Panc1 (cell line): ENCODE data around the gene ROS1. TPM values are rescaled to one million over a fixed set of nuclear protein-coding genes. Genes with fewer than 3 reads are reported as not detected.

Experiments used
- ATAC-seq: fragments of 200-7000 bp; cut with Tn5 transposase; 2 replicates; pipeline ENCODE4 v1.9.1; 2020; ENCODE audit warnings: mild to moderate bottlenecking, moderate library complexity
- BruUV-seq: library from RNA; stranded (reverse); fragments of 400-500 nt; replicated peaks from 2 replicates; lab custom pipeline; 2021; lab: Mats Ljungman, UMichigan
- CTCF ChIA-PET: fragments of 300-600 bp; sonication (Branson Sonifier 250); formaldehyde crosslinking; loops from one replicate; lab custom pipeline; 2022; ENCODE audit warnings: antibody characterized with exemption; lab: Charles Lee
- POLR2A ChIA-PET: fragments of 300-600 bp; sonication (Branson Sonifier 250); formaldehyde crosslinking; loops from one replicate; lab custom pipeline; 2022; ENCODE audit warnings: antibody characterized with exemption; lab: Charles Lee
- DNase-seq: peaks from one replicate; pipeline ENCODE4 v3.0.0-alpha.2; 2010; ENCODE audit warnings: low read depth, low spot score
- H3K27ac ChIP-seq: 2 replicates; pipeline ENCODE4 v1.5.1; 2011; ENCODE audit warnings: mild to moderate bottlenecking, low read length, inconsistent platforms
- H3K27me3 ChIP-seq: fragments of 200-500 bp; sonication (Bioruptor generic); 2 replicates; pipeline ENCODE4 v1.6.0; 2014; ENCODE audit warnings: low read length, inconsistent platforms; ENCODE audit not compliant: control insufficient read depth, insufficient read depth
- H3K36me3 ChIP-seq: fragments of 200-500 bp; sonication (Bioruptor generic); 2 replicates; pipeline ENCODE4 v1.5.1; 2014; ENCODE audit warnings: inconsistent platforms, mild to moderate bottlenecking, low read length, moderate library complexity; ENCODE audit not compliant: control insufficient read depth, insufficient read depth
- H3K4me1 ChIP-seq: 2 replicates; pipeline ENCODE4 v1.5.1; 2011; ENCODE audit warnings: inconsistent platforms, mild to moderate bottlenecking, low read length, moderate library complexity; ENCODE audit not compliant: control insufficient read depth, insufficient read depth
- H3K4me3 ChIP-seq, 2 experiments: 2 replicates each; pipeline ENCODE4 v1.5.1; 2011 to 2012; ENCODE audit warnings: low read depth in 2 of 2, low read length in 2 of 2, mild to moderate bottlenecking in 2 of 2, inconsistent platforms in 1 of 2, moderate library complexity in 1 of 2
- H3K9me3 ChIP-seq: fragments of 200-500 bp; sonication (Bioruptor generic); 2 replicates; pipeline ENCODE4 v1.5.1; 2014; ENCODE audit warnings: low read depth, mild to moderate bottlenecking, inconsistent platforms, low read length, moderate library complexity; ENCODE audit not compliant: control insufficient read depth, insufficient read depth
- CTCF ChIP-seq: fragments of 450-650 bp; IDR thresholded peaks from 2 replicates; pipeline ENCODE4 v1.5.1; 2017; ENCODE audit warnings: mild to moderate bottlenecking
- POLR2AphosphoS5 ChIP-seq: IDR thresholded peaks from 2 replicates; pipeline ENCODE4 v1.6.1; 2012; ENCODE audit warnings: mild to moderate bottlenecking, low read depth, low read length, moderate library complexity
- REST ChIP-seq, 2 experiments: IDR thresholded peaks; 2 replicates each; pipeline ENCODE4 v1.6.1; 2011 to 2012; ENCODE audit warnings: low read depth in 2 of 2, control low read depth in 1 of 2, low read length in 1 of 2, mild to moderate bottlenecking in 1 of 2, moderate library complexity in 1 of 2; ENCODE audit not compliant: insufficient read depth in 1 of 2
- SIN3A ChIP-seq: IDR thresholded peaks from 2 replicates; pipeline ENCODE4 v1.6.1; 2012; ENCODE audit warnings: low read depth, mild to moderate bottlenecking, low read length, moderate library complexity, borderline replicate concordance; ENCODE audit not compliant: insufficient read depth
- TCF7L2 ChIP-seq: IDR thresholded peaks from 2 replicates; pipeline ENCODE4 v1.6.1; 2011; ENCODE audit warnings: mild to moderate bottlenecking, low read depth, low read length, inconsistent platforms
- in situ Hi-C: cut with HindIII; loops from 2 replicates; pipeline ENCODE4 v1.10.0; 2016; ENCODE audit warnings: low sequenced_read_pairs, low pct_unique_long_range_greater_than_20kb
- intact Hi-C: fragments of 100-400 bp; cut with micrococcal nuclease; formaldehyde crosslinking; loops from one replicate; pipeline ENCODE4 v1.10.0; 2022; ENCODE audit not compliant: unreplicated experiment
- total RNA-seq: library from RNA; stranded (reverse); gene quantifications from one replicate; pipeline ENCODE4 v1.2.1, GENCODE V29; 2021; ENCODE audit not compliant: unreplicated experiment

Gene ROS1
- total RNA-seq, 1 experiment from 2014 or later: 0.10 TPM

- Histone ChIP-seq H3K36me3 (no peaks in the 10 kb centered on the region; the same call in 1 of the 2 replicates), H3K4me3 (no peak overlapping the region), H3K27me3 (peaks cover 69% of the 10 kb centered on the region), H3K9me3 (no peaks in the 10 kb centered on the region), H3K27ac (no peak overlapping the region), H3K4me1 (peaks cover 10% of the 10 kb centered on the region)
- ChIA-PET CTCF (no interaction called here), POLR2A (no interaction called here)
- TF ChIP-seq TCF7L2 (no peak), POLR2AphosphoS5 (no peak)
- intact Hi-C loops (no loop called here), in situ Hi-C loops (no loop called here)
- ATAC-seq: no peak
- BruUV-seq: no TSS peak
- DNase-seq: no peak
These were observed 162.3 kb downstream of the ROS1 start for GRCh38 chr6:117263353-117263927.

GRCh38 chr6:117262799-117263198, 162.9 kb downstream of the ROS1 start:
- DNase-seq: no peak
- Histone ChIP-seq H3K4me3 (no peak overlapping the region), H3K36me3 (no peaks in the 10 kb centered on the region; the same call in 1 of the 2 replicates), H3K9me3 (no peaks in the 10 kb centered on the region), H3K27me3 (peaks cover 65% of the 10 kb centered on the region), H3K4me1 (peaks cover 10% of the 10 kb centered on the region), H3K27ac (no peak overlapping the region)
- POLR2A ChIA-PET: no interaction called here
- CTCF ChIA-PET: no interaction called here
- BruUV-seq: no TSS peak
- ATAC-seq: no peak
- TF ChIP-seq CTCF (no peak), REST (IDR thresholded peaks at IDR 0.05; ENCODE audit: insufficient read depth in 1 of 2, low read depth in 2 of 2, low read length in 1 of 2) (no peak), TCF7L2 (no peak), SIN3A (no peak), POLR2AphosphoS5 (no peak)
- intact Hi-C loops (no loop called here), in situ Hi-C loops (no loop called here)

- DNase-seq (no peak), ATAC-seq (no peak)
- Histone ChIP-seq H3K9me3 (no peaks in the 10 kb centered on the region), H3K36me3 (no peaks in the 10 kb centered on the region), H3K27ac (no peak overlapping the region), H3K27me3 (no peaks in the 10 kb centered on the region; the same call in 1 of the 2 replicates), H3K4me1 (no peaks in the 10 kb centered on the region), H3K4me3 (no peak overlapping the region)
- ChIA-PET CTCF (interaction anchor here (0.7 kb wide), 1 partner anchor 31 kb away, joined by 3 read pairs; no protein-coding TSS in a partner anchor), POLR2A (no interaction called here)
- intact Hi-C loops (no loop called here), in situ Hi-C loops (no loop called here)
- no peak for TF ChIP-seq POLR2AphosphoS5
- no peak for TF ChIP-seq CTCF
- TF ChIP-seq SIN3A: no peak
- TF ChIP-seq REST (IDR thresholded peaks at IDR 0.05; ENCODE audit: insufficient read depth in 1 of 2, low read depth in 2 of 2, low read length in 1 of 2): no peak
- no peak for TF ChIP-seq TCF7L2
- BruUV-seq: no TSS peak
These were observed 172.0 kb downstream of the ROS1 start for GRCh38 chr6:117253785-117254184.
